ENCODE results near the gene LPGAT1.

The LPGAT1 gene

DNA sequence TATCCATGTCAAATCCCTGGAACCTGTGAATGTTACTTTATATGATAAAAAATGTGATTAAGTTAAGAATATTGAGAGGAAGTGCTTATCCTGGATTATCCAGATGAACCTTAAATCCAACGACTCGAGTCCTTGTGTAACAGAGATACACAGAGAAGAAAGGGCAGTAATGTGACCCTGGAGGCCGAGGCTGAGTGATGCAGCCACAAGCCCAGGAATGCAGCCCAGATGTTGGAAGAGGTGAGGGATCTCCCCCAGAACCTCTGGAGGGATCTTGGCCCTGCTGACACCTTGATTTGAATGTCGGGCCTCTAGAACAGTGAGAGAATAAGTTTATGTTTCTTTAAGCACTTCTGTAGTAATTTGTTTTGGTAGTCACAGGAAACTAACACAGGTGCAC is 18.0 kb downstream of the LPGAT1 start:
- TF ChIP-seq, protein P1, sequence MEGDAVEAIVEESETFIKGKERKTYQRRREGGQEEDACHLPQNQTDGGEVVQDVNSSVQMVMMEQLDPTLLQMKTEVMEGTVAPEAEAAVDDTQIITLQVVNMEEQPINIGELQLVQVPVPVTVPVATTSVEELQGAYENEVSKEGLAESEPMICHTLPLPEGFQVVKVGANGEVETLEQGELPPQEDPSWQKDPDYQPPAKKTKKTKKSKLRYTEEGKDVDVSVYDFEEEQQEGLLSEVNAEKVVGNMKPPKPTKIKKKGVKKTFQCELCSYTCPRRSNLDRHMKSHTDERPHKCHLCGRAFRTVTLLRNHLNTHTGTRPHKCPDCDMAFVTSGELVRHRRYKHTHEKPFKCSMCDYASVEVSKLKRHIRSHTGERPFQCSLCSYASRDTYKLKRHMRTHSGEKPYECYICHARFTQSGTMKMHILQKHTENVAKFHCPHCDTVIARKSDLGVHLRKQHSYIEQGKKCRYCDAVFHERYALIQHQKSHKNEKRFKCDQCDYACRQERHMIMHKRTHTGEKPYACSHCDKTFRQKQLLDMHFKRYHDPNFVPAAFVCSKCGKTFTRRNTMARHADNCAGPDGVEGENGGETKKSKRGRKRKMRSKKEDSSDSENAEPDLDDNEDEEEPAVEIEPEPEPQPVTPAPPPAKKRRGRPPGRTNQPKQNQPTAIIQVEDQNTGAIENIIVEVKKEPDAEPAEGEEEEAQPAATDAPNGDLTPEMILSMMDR (IDR thresholded peaks at IDR 0.05), result no peak
- Histone ChIP-seq H3K4me3 (no peak overlapping the region), H3K27ac (no peak overlapping the region)
- no peak for DNase-seq (ENCODE audit: low spot score)

DNA sequence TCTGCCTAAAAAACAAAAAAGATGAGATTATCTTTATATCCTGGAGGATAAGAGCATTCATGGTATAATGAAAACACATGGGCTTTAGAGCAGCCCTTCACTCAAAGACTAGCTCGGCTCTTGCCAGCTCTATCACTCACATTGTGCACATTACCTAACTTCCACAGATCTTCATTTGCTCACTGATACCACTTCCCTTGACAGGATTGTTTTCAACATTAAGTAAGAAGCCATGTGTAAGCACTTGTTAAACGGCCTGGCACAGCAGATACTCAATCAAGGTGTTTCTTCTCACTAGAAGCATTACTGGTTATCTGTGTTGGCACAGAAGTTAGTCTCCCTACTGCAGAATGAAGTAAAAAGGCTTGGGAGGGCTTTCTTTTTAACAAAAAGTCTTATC is 18.7 kb downstream of the LPGAT1 start:
- no peak for DNase-seq (ENCODE audit: low spot score)
- no peak overlapping the region for H3K27ac ChIP-seq
- TF ChIP-seq, protein P1 (IDR thresholded peaks at IDR 0.05), result no peak
- H3K4me3 ChIP-seq, result no peak overlapping the region

DNA sequence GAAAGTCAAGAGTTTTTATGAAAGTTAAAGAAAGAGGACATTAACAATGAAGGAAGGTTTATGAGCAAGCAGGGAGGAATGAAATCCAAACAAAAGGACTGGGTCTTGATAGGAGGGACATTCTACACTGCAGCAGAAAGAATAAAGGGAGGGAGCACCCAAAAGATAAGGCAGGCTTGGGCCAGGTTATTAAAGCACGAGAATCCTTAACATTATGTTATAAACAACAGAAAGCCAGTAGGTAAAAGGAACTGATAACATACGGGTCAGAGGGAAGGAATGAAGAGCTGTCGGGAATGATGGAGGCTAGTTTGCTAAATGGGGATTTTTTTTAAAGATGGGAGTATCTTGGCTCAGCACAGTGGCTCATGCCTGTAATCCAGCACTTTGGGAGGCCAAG is 19.4 kb downstream of the LPGAT1 start:
- no peak for DNase-seq (ENCODE audit: low spot score)
- no peak overlapping the region for H3K4me3 ChIP-seq
- H3K27ac ChIP-seq, result no peak overlapping the region
- TF ChIP-seq, protein P1 (IDR thresholded peaks at IDR 0.05), result no peak

DNA sequence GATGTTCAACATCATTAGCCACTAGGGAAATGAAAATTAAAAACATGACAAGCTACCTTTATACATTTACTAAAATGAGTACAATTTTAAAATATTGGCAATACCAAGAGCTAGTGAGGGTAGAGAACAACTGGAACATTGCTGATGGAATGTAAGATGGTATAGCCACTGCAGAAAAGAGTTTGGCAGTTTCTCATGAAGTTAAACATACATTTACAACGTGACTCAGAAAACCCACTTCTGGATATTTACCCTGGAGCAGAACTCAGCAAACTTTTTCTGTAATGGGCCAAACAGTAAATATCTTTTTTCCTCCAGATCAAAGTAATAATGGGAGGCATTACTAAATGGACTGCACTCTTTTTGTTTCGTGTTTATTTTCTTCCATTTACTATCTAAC is 22.1 kb downstream of the LPGAT1 start:
- TF ChIP-seq, protein P1 (IDR thresholded peaks at IDR 0.05), result no peak
- Histone ChIP-seq H3K27ac (no peak overlapping the region), H3K4me3 (no peak overlapping the region)
- no peak for DNase-seq (ENCODE audit: low spot score)

DNA sequence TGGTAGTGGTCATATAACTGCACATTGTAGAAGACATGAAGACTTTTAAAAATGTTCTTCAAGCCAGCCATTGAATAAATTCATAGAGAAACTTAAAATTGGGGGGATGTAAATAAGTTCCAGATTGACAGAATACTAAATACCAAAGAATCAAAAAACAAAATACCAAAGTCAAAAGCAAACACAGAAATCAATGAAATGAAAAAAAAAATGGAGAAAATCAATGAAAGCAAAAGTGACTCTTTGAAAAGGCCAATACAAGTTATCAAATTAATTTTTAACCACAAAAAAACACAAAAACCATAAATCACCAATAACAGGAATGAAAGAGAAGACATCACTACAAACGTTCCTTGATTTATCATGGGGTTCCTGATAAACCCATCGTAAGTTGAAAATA is 25.6 kb downstream of the LPGAT1 start:
- Histone ChIP-seq H3K27ac (no peak overlapping the region), H3K4me3 (no peak overlapping the region)
- no peak for DNase-seq (ENCODE audit: low spot score)
- TF ChIP-seq, protein P1 (IDR thresholded peaks at IDR 0.05), result no peak

DNA sequence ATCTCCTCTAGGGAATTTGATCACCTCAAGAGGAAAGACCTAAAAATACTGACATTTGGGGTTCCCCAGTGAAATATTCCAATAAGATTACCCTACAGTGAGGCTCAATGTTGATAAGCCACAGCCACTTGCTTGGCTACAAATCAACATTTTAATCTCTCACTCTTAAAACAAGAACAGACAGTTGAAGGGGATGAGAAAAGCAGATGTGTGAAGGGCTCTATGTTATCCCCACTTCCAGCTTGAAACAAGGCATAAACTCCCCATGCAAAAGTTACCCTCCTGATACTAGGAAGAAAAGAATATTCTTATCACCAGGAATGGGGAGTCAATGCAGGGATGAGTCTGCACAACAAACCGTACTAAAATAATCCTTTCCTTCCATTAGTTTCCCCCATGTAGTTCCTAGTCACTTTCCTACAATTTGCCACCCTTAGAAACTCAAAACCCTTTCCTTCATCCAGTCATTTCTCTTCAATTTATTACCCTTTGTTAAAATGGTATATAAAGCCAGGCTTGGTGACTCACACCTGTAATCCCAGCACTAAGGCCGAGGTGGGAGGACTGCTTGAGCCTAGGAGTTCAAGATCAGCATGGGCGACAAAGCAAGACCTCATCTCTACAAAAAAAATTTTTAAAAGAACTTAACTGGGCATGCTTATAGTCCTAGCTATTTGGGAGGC is 29.5 kb downstream of the LPGAT1 start:
- TF ChIP-seq, protein P1 (IDR thresholded peaks at IDR 0.05), result no peak
- H3K27ac ChIP-seq, result no peak overlapping the region
- no peak overlapping the region for H3K4me3 ChIP-seq
- no peak for DNase-seq (ENCODE audit: low spot score)

DNA sequence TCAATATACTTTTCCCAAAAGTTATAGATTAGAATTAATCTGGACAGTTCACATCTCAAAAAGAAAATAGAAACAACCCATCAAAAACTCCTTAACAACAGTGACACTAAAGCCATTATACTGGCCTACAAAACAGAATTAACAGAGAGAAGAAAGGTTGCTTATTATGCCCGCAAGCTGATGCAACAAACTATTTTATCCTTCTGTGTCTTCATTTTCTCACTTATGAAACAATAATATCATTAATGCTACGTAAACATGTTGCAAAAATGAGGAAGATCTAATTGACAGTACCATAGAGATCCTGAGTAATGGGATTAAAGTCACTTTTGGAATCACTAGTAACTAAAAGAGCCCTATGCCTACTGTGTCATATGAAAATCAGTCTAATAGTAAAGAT is 32.6 kb downstream of the LPGAT1 start:
- Histone ChIP-seq H3K27ac (no peak overlapping the region), H3K4me3 (no peak overlapping the region)
- DNase-seq (ENCODE audit: low spot score), result no peak
- TF ChIP-seq, protein P1 (IDR thresholded peaks at IDR 0.05), result no peak
